ENCODE measurements around the gene NALCN.
A peak's percentile ranks its signal among the peaks of the same experiment; 100 is the strongest.

The NALCN gene

GRCh38 chr13:101412076-101412475, 4.2 kb downstream of the NALCN start:
- no peak for DNase-seq

GRCh38 chr13:101408992-101409656, 7.2 kb downstream of the NALCN start:
- no peak for DNase-seq

DNA sequence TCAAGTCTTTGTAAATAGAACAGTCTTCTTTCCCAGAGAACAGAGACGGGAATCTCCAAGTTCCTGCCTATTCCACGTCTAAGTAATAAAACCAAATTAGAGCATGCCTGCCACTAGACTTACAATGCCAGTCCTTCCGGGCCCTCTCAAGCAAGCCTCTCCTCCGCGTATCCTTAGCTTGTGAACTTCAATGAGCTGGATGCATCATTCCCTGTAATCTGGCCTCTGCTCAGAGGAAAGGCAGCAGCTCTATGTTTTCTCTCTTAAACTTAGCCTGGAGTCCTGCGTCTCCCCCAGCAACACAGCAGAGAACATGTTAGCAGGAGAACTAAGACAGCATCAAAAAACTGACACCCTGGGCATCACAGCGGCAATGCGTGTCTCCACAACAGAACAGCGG, 8.2 kb downstream of the NALCN start:
- DNase-seq = no peak

- DNase-seq = no peak
Observed at GRCh38 chr13:101406791-101407190, 9.5 kb downstream of the NALCN start.

DNA sequence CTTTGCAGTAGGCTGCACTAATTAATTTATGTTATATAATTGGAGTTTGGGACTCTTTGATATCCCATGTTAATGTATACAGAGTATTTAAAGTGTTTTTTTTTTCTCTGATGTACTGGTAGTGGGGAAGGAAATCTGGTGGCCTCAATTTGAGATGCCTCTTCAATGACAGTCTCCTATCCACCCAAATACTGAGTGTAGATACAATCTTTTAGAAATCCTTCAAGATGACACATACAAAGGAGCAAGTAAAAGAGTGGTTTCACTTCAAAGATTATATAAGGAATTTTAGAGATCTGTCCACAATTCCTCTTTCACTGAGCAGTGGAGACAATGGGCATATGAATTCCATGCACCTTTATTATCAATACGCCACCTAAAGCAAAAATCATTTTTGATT, 15.1 kb downstream of the NALCN start:
- DNase-seq = no peak

DNA sequence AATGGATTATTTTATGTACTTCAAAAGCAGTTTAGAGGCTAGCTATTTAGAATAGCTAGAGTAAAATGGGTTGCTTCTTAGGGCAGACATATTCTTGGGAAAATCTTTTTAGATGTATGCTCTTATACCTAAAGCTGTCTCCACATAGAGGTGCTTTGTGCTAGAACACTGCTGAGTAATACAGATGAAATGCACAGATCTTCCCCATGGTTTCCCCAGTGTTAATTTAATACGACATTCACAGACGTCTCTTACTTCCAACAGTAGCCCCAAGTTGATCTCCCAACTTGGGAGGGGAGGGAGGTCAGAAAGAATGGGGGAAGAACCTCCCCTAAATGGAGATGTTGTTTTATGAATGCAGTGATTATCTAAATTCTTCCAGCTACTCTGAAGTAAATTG, 16.9 kb downstream of the NALCN start:
- no peak for DNase-seq

- no peak for DNase-seq
Observed at GRCh38 chr13:101398920-101399319, 17.4 kb downstream of the NALCN start.

- no peak for DNase-seq
Observed at GRCh38 chr13:101398191-101398590, 18.1 kb downstream of the NALCN start.

DNA sequence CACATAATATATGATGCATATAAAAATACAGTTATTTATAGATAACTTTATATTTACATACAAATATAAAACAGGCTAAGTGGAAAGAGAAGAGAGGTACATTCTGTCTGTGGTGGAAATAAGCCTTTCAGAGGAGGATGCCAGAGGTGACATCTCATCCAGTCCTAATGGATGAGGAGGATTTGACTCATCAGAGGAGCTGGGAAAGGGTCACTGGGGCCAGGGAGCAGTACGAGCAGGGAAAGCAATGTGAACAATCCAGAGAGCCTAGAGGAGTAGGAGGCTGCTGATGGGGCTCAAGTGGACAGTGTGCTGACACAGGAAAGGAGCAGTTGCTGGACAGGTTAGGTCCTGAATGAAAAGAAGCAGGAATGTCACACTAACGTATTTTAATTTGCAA, 18.6 kb downstream of the NALCN start:
- DNase-seq = no peak

GRCh38 chr13:101394605-101395004, 21.7 kb downstream of the NALCN start:
- no peak for DNase-seq

DNA sequence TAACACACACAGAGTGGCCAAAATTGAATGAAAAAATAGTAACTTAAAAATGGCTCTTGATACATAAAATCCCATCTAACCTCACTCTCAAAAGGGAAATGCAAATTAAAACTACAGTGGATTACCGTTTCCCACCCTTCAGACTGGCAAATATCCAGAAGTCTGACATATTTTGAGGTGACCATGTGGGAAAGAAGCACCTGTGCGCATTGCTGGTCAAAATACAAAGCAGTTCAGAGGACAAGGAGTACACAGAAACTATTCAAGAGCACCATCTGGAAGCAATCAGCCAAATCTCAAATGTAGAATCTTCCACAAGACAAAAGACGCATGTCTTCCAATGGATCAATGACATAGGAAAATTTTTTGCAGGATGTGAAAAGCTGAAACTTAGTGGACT, 23.2 kb downstream of the NALCN start:
- no peak for DNase-seq

DNA sequence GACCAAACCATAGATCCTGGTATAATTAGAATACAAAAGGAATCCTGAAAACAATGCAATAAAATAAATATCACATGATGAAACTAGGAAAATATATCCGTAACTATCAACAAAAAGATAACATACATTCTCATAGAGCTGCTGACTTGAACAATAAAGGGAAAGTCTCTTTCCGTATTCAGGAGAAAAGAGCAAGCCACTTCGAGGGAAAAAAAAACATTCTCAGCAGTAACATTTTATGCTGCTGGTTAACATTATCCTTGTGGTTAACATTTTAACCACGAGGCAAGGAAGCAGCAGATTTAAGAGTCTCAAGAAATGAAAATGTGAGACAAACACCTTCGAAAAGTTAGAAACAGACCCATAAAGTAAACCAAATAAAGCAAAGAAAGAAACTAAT, 25.8 kb downstream of the NALCN start:
- no peak for DNase-seq

- no peak for DNase-seq
Observed at GRCh38 chr13:101384929-101385328, 31.4 kb downstream of the NALCN start.

DNA sequence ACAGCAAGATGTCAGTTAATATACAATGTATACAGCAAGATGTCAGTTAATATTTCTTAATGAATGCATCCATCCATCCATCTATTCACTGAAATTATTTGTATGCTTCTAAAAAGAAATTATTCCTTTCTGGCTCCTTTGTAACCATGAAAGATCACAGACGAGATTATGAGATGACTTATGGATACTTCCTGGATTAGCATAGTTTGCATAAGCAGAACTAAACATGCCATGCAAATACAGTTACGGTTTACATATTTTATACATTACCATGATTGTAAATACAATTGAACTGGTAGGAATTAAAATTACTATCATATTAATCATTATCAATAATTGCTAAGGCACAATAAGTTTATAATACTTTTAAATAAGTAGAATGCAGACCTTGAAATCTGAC, 32.7 kb downstream of the NALCN start:
- no peak for DNase-seq

DNA sequence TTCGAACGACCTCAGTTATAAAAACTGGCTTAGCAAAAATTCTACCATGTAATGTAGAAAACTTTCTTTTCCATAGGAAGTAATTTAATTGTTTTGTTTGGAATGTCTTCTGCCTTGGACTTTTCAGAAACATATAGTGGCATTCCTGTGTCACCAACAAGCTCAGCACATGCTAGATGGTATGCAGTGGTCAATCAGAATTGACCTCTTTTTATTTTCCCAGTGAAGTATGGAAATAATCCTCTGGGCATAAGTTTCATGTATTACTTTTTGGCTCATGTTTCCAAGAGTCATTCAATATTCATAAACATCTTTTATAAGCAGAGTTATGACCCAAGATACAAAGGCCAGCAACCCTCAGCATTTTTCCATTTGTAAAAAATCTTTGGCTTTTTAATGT, 33.6 kb downstream of the NALCN start:
- no peak for DNase-seq

GRCh38 chr13:101382086-101382485, 34.2 kb downstream of the NALCN start:
- no peak for DNase-seq

DNA sequence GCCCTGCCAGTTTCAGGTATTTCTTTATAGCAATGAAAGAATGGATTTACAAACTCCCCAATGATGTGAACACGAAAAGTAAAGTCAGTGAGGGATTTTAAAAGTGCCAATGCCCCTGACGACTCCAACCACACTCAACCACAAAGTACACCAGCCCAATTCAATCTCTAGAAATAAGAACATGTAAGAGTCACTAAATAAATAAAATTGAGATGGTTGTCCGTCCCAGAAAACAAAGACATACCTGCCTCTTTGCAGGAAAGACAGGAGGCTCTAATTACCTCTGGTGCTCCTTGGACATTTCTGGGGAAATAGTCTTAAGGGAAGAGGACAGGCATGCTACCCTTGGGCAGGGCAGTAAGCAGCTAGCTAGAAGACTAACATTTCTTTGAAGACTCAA, 55.8 kb downstream of the NALCN start:
- DNase-seq = no peak

- DNase-seq = no peak
Observed at GRCh38 chr13:101354895-101355294, 61.4 kb downstream of the NALCN start.

GRCh38 chr13:101346942-101347728, 69.2 kb downstream of the NALCN start:
- no peak for DNase-seq

- no peak for DNase-seq
Observed at GRCh38 chr13:101346161-101346560, 70.1 kb downstream of the NALCN start.

GRCh38 chr13:101343128-101343787, 73.0 kb downstream of the NALCN start:
- DNase-seq = no peak

DNA sequence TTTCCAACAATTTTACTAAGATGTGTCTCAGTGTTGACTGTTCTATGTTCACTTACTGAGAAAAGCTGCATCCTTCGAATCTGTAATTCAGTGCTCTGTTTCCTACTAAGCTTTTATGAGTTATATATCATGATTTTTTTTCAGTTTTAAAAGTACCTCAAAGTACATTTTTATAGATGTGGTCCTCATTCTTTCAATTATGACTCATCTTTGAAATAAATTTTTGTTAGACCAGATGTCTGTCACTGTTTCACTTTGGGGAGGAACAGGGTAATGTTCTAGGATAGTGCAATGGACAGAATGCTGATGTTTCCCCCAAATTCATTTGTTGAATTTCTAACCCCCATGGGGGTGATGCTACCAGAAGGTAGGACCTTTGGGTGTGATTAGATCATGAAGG, 74.8 kb downstream of the NALCN start:
- DNase-seq = no peak

GRCh38 chr13:101339202-101339601, 77.1 kb downstream of the NALCN start:
- no peak for DNase-seq

- DNase-seq = peak; percentile 16
Observed at GRCh38 chr13:101332583-101332982, 83.7 kb downstream of the NALCN start.
